ENCODE results near the gene KATNB1. TPM values are rescaled to one million over a fixed set of nuclear protein-coding genes. Genes with fewer than 3 reads are reported as not detected.

Gene KATNB1
- total RNA-seq, 2 donors from 2014 or later, result 9.0 to 16.2 TPM

DNA sequence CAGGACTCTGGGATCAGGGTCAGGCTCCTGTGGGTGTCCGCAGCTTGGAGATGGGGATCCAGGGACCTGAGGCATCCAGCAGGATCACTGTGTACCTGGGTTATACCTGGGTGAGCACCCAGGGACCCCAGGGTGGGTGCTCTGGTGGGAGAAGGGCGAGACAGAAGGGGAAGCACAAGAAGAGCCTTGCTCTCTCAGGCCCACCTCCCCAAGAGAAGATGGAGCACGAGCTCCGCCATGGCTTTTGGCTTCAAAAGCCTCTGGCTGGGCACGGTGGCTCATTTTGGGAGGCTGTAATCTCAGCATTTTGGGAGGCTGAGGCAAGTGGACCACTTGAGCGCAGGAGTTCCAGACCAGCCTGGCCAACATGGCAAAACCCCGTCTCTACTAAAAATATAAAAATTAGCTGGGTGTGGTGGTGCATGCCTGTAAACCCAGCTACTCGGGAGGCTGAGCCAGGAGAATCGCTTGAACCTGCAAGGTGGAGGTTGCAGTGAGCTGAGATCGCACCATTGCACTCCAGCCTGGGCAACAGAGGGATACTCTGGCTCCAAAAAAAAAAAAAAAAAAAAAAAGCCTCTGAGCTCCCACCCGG is 32.1 kb upstream of the KATNB1 start:
- no peak overlapping the region for H3K4me3 ChIP-seq
- ATAC-seq (ENCODE audit: insufficient number of reproducible peaks, low FRiP score, low read depth) (no peak), DNase-seq (ENCODE audit: low spot score) (no peak)
- TF ChIP-seq, protein P1, sequence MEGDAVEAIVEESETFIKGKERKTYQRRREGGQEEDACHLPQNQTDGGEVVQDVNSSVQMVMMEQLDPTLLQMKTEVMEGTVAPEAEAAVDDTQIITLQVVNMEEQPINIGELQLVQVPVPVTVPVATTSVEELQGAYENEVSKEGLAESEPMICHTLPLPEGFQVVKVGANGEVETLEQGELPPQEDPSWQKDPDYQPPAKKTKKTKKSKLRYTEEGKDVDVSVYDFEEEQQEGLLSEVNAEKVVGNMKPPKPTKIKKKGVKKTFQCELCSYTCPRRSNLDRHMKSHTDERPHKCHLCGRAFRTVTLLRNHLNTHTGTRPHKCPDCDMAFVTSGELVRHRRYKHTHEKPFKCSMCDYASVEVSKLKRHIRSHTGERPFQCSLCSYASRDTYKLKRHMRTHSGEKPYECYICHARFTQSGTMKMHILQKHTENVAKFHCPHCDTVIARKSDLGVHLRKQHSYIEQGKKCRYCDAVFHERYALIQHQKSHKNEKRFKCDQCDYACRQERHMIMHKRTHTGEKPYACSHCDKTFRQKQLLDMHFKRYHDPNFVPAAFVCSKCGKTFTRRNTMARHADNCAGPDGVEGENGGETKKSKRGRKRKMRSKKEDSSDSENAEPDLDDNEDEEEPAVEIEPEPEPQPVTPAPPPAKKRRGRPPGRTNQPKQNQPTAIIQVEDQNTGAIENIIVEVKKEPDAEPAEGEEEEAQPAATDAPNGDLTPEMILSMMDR (IDR thresholded peaks at IDR 0.05), result no peak
- H3K27ac ChIP-seq, result no peak overlapping the region
- no peaks in the 10 kb centered on the region for H3K9me3 ChIP-seq
- H3K36me3 ChIP-seq, result no peaks in the 10 kb centered on the region
- H3K27me3 ChIP-seq (replicated peaks; ENCODE audit: insufficient read depth), result no peaks in the 10 kb centered on the region
- no peaks in the 10 kb centered on the region for H3K4me1 ChIP-seq (ENCODE audit: control insufficient read depth in 1 of 2, low read depth in 2 of 2)

DNA sequence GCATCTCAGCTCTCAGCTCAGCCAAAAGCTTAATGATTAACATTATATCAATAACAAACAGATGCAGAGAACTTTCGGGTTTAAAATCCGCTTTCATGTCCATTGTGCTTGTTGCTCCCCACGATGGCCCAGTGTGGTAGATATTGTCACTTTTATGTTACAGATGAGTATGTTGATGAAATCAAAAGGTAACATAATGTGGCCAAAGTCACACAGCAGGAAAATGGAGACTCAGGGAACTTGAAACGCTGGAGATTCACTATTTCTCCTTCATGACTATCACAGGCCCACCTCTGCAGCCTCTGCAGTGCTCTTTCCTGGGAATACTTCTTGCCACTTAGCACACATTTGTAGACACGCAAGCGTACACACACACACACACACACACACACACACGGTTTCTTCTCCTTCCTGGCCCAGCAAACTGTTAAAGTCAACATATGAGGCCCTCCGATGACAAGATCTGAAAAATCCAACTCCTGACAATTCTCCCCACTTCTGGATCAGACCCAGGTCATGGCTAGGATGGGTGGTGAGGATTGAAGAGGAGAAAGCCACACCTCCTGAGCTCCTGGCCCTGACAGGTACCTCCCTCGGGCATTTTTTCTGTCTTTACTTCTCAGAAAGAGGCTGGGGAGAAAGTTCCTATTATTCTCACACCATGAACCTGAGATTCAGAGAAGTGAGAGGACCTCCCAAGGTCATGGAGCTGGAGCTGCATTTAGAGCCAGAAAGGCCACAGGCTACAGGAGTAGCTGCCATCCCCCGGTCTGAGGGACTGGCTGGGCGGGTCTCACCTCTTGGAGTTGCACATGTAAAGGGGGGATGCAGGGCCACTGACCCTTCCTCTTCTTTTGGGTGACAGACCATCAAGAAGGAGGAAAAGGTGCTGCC is 31.3 kb upstream of the KATNB1 start:
- TF ChIP-seq, protein P1 (IDR thresholded peaks at IDR 0.05), result no peak
- DNase-seq (ENCODE audit: low spot score), result no peak

DNA sequence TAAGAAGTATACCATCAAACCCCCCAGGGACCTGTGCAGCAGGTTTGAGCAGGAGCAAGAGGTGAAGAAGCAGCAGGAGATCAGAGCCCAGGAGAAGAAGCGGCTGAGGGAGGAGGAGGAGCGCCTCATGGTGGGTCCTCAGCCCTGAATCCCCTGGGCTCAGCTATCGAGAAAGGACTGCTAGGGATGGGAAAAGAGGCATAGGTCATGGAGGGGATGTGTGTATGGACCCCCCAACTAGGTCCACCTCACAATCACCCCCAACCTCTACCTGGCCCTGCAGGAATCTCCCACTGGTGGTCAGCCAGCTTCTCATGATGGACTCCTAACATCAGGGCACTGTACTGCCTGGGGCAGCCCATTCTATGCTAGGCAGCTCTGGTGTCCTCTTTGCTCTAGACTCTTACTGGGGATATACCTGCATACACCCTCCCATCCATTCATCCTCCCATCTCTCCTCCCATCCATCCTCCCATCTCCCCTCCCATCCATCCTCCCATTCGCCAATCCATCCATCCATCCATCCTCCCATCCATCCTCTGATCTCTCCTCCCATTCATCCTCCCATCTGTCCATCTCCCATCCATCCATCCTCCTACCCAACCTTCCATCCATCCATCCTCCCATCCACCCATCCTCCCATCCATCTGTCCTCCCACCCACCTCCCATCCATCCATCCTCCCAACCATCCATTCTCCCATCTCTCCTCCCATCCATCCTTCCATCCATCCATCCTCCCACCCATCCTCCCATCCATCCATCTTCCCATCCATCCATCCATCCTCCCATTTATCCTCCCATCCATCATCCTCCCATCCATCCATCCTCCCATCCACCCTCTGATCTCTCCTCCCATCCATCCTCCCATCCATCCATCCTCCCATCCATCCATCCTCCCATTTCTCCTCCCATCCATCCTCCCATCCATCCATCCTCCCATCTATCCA is 30.4 kb upstream of the KATNB1 start:
- TF ChIP-seq, protein P1 (IDR thresholded peaks at IDR 0.05), result no peak
- ATAC-seq (ENCODE audit: insufficient number of reproducible peaks, low FRiP score, low read depth) (no peak), DNase-seq (ENCODE audit: low spot score) (no peak)
- no peaks in the 10 kb centered on the region for H3K36me3 ChIP-seq
- no peak overlapping the region for H3K4me3 ChIP-seq
- H3K27ac ChIP-seq, result no peak overlapping the region
- no peaks in the 10 kb centered on the region for H3K4me1 ChIP-seq (ENCODE audit: control insufficient read depth in 1 of 2, low read depth in 2 of 2)
- H3K27me3 ChIP-seq (replicated peaks; ENCODE audit: insufficient read depth), result no peaks in the 10 kb centered on the region
- H3K9me3 ChIP-seq, result no peaks in the 10 kb centered on the region

More for the DNA sequence above, 31.3 kb upstream of the KATNB1 start:
- Histone ChIP-seq H3K9me3 (no peaks in the 10 kb centered on the region), H3K4me1 (ENCODE audit: control insufficient read depth in 1 of 2, low read depth in 2 of 2) (no peaks in the 10 kb centered on the region), H3K27ac (no peak overlapping the region), H3K4me3 (no peak overlapping the region), H3K36me3 (no peaks in the 10 kb centered on the region), H3K27me3 (replicated peaks; ENCODE audit: insufficient read depth) (no peaks in the 10 kb centered on the region)
- ATAC-seq (ENCODE audit: insufficient number of reproducible peaks, low FRiP score, low read depth), result no peak

DNA sequence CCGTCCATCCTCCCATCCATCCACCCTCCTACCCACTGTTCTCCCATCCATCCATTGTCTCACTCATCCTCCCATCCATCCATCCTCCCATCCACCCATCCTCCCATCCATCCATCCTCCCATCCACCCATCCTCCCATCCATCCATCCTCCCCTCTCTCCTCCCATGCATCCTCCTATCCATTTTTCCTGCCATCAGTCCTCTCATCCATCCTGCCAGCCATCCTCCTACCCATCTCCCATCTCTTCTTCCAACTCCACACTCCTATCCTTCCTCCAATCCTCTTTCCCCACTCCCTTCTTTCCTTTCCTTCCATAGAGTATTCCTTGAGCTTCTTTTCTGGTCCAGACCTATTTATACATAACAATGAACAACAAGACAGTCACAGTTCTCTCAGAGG is 28.9 kb upstream of the KATNB1 start:
- Histone ChIP-seq H3K4me3 (no peak overlapping the region), H3K9me3 (no peaks in the 10 kb centered on the region), H3K4me1 (ENCODE audit: control insufficient read depth in 1 of 2, low read depth in 2 of 2) (no peaks in the 10 kb centered on the region), H3K36me3 (no peaks in the 10 kb centered on the region), H3K27ac (no peak overlapping the region), H3K27me3 (replicated peaks; ENCODE audit: insufficient read depth) (no peaks in the 10 kb centered on the region)
- DNase-seq (ENCODE audit: low spot score), result no peak
- ATAC-seq (ENCODE audit: insufficient number of reproducible peaks, low FRiP score, low read depth), result no peak
- TF ChIP-seq, protein P1 (IDR thresholded peaks at IDR 0.05), result no peak
